Erythroblast (primary cell): Measurements from ENCODE around the gene FIGN.

ENCODE experiments used
- GATA1 ChIP-seq: IDR thresholded peaks from 2 replicates; pipeline ENCODE4 v1.6.1; 2011; ENCODE audit warnings: low read depth, mild to moderate bottlenecking, control low read depth, low read length, moderate library complexity
- POLR2A ChIP-seq: IDR thresholded peaks from 2 replicates; pipeline ENCODE4 v1.6.1; 2011; ENCODE audit warnings: mild to moderate bottlenecking, low read length

- TF ChIP-seq POLR2A (no peak), GATA1 (no peak)
These were observed 11.9 kb downstream of the FIGN start for GRCh38 chr2:163723881-163724280.
